HL-60/S4 (cell line): ENCODE measurements around the gene ARHGAP44.

ENCODE experiments used
- in situ Hi-C: fragments of 300-500 bp; cut with MboI; formaldehyde crosslinking; loops from 2 replicates; pipeline ENCODE4 v1.14.3; 2022; ENCODE audit warnings: low sequenced_read_pairs

Gene ARHGAP44

GRCh38 chr17:12990041-12990808, 200.9 kb downstream of the ARHGAP44 start:
- in situ Hi-C loops: no loop called here

GRCh38 chr17:12990926-12991325, 201.6 kb downstream of the ARHGAP44 start:
- in situ Hi-C loops: no loop called here

GRCh38 chr17:12992676-12993075, 203.4 kb downstream of the ARHGAP44 start:
- in situ Hi-C loops: no loop called here

GRCh38 chr17:12993631-12994030, 204.3 kb downstream of the ARHGAP44 start:
- in situ Hi-C loops: no loop called here

GRCh38 chr17:12994341-12995074, 205.2 kb downstream of the ARHGAP44 start:
- in situ Hi-C loops: no loop called here

- in situ Hi-C loops: no loop called here
These were observed 206.0 kb downstream of the ARHGAP44 start for GRCh38 chr17:12995106-12995895.

GRCh38 chr17:12995896-12996295, 206.6 kb downstream of the ARHGAP44 start:
- in situ Hi-C loops: no loop called here

- in situ Hi-C loops: no loop called here
These were observed 207.1 kb downstream of the ARHGAP44 start for GRCh38 chr17:12996357-12996756.

- in situ Hi-C loops: no loop called here
These were observed 207.6 kb downstream of the ARHGAP44 start for GRCh38 chr17:12996941-12997340.

GRCh38 chr17:12998461-12998860, 209.2 kb downstream of the ARHGAP44 start:
- in situ Hi-C loops: no loop called here

GRCh38 chr17:12998874-12999273, 209.6 kb downstream of the ARHGAP44 start:
- in situ Hi-C loops: no loop called here

GRCh38 chr17:13000561-13000960, 211.3 kb downstream of the ARHGAP44 start:
- in situ Hi-C loops: no loop called here

GRCh38 chr17:13001991-13002615, 212.8 kb downstream of the ARHGAP44 start:
- in situ Hi-C loops: no loop called here

GRCh38 chr17:13002761-13003453, 213.6 kb downstream of the ARHGAP44 start:
- in situ Hi-C loops: no loop called here

GRCh38 chr17:13003454-13003851, 214.2 kb downstream of the ARHGAP44 start:
- in situ Hi-C loops: no loop called here

- in situ Hi-C loops: no loop called here
These were observed 214.6 kb downstream of the ARHGAP44 start for GRCh38 chr17:13003927-13004326.

GRCh38 chr17:13004336-13004735, 215.0 kb downstream of the ARHGAP44 start:
- in situ Hi-C loops: no loop called here

- in situ Hi-C loops: no loop called here
These were observed 216.2 kb downstream of the ARHGAP44 start for GRCh38 chr17:13005530-13005929.

GRCh38 chr17:13008461-13008860, 219.2 kb downstream of the ARHGAP44 start:
- in situ Hi-C loops: no loop called here

GRCh38 chr17:13010959-13011358, 221.7 kb downstream of the ARHGAP44 start:
- in situ Hi-C loops: no loop called here
